H1 (cell line): ENCODE data around the gene USH2A.

Experiments
- MAX ChIP-seq: IDR thresholded peaks from 2 replicates; pipeline ENCODE4 v1.6.1; 2012; ENCODE audit warnings: inconsistent platforms
- POLR2A ChIP-seq, 2 experiments: IDR thresholded peaks; 1 replicate in 1 of 2; 2 replicates in 1 of 2; pipeline ENCODE4 v1.6.1; 2011; ENCODE audit warnings: low read depth in 2 of 2, low read length in 2 of 2, mild to moderate bottlenecking in 2 of 2; ENCODE audit errors: control extremely low read depth in 1 of 2
- TAF1 ChIP-seq: IDR thresholded peaks from 2 replicates; pipeline ENCODE4 v1.6.1; 2011; ENCODE audit warnings: mild to moderate bottlenecking, low read depth, low read length
- YY1 ChIP-seq: IDR thresholded peaks from 2 replicates; pipeline ENCODE4 v1.6.1; 2011; ENCODE audit warnings: low read depth, mild to moderate bottlenecking, low read length
- TF ChIP-seq, protein P1 (sequence below), 3 experiments: IDR thresholded peaks; 1 replicate in 2 of 3; 2 replicates in 1 of 3; pipeline versions ENCODE4 v1.5.1 to v1.6.1; 2011; ENCODE audit warnings: low read length in 3 of 3, mild to moderate bottlenecking in 3 of 3, inconsistent platforms in 2 of 3, low read depth in 1 of 3, moderate library complexity in 1 of 3; ENCODE audit not compliant: insufficient read depth in 1 of 3; ENCODE audit errors: control extremely low read depth in 1 of 3

DNA sequence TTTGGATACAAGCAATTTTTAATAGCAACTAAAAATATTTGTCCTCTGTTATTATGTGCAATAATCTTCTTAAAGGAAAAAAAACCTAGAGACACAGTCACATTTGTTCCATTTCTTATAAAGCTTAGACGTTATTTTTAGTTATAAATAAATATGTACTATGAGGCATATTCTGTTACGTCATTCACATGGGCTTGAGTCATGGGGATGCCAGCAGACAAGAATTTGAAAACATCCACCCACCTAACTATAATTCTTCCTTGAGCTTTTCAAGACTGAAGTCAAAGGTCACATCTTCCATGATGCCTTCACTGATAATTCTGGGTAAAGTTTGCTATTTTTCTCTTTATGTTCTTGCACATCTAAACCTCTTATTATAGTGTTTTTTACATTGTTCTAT is 587.3 kb downstream of the USH2A start:
- TF ChIP-seq POLR2A (IDR thresholded peaks at IDR 0.05; ENCODE audit: control extremely low read depth in 1 of 2, low read depth in 2 of 2, low read length in 2 of 2) (no peak), YY1 (no peak), MAX (no peak), TAF1 (no peak)
- TF ChIP-seq, protein P1, sequence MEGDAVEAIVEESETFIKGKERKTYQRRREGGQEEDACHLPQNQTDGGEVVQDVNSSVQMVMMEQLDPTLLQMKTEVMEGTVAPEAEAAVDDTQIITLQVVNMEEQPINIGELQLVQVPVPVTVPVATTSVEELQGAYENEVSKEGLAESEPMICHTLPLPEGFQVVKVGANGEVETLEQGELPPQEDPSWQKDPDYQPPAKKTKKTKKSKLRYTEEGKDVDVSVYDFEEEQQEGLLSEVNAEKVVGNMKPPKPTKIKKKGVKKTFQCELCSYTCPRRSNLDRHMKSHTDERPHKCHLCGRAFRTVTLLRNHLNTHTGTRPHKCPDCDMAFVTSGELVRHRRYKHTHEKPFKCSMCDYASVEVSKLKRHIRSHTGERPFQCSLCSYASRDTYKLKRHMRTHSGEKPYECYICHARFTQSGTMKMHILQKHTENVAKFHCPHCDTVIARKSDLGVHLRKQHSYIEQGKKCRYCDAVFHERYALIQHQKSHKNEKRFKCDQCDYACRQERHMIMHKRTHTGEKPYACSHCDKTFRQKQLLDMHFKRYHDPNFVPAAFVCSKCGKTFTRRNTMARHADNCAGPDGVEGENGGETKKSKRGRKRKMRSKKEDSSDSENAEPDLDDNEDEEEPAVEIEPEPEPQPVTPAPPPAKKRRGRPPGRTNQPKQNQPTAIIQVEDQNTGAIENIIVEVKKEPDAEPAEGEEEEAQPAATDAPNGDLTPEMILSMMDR (IDR thresholded peaks at IDR 0.05; ENCODE audit: control extremely low read depth in 1 of 3, insufficient read depth in 1 of 3, low read depth in 1 of 3, low read length in 3 of 3), result no peak
